BLaER1 (cell line): Measurements from ENCODE around the gene AFAP1.

Source experiments
- H3K27ac ChIP-seq: shearing (Covaris generic); formaldehyde crosslinking; 2 replicates; pipeline ENCODE4 v1.8.1; 2022
- H3K27me3 ChIP-seq: shearing (Covaris generic); formaldehyde crosslinking; 2 replicates; pipeline ENCODE4 v1.8.1; 2022
- H3K36me3 ChIP-seq: shearing (Covaris generic); formaldehyde crosslinking; 2 replicates; pipeline ENCODE4 v1.8.1; 2022
- H3K4me1 ChIP-seq: shearing (Covaris generic); formaldehyde crosslinking; 2 replicates; pipeline ENCODE4 v1.8.1; 2022
- H3K4me2 ChIP-seq: shearing (Covaris generic); formaldehyde crosslinking; 2 replicates; pipeline ENCODE4 v1.8.1; 2022
- H3K4me3 ChIP-seq: shearing (Covaris generic); formaldehyde crosslinking; 2 replicates; pipeline ENCODE4 v1.8.1; 2022
- H3K9ac ChIP-seq: shearing (Covaris generic); formaldehyde crosslinking; 2 replicates; pipeline ENCODE4 v1.8.1; 2022
- H3K9me3 ChIP-seq: shearing (Covaris generic); formaldehyde crosslinking; 2 replicates; pipeline ENCODE4 v1.8.1; 2022
- H4K20me1 ChIP-seq: shearing (Covaris generic); formaldehyde crosslinking; 2 replicates; pipeline ENCODE4 v1.8.1; 2022
- Cebpa-rat ChIP-seq: shearing (Covaris generic); IDR thresholded peaks from 2 replicates; pipeline ENCODE4 v1.8.1; 2022

AFAP1 gene

GRCh38 chr4:7939377-7940108, at the start of gene AFAP1:
Gene AFAP1, minus strand, starts transcription at chr4:7939861. Its CDS starts 67,783 bp downstream, at chr4:7872078.
- Histone ChIP-seq H4K20me1 (peaks cover 43% of the 10 kb centered on the region), H3K4me3 (peak within 1 kb of the TSS; percentile 86), H3K4me1 (peaks cover 22% of the 10 kb centered on the region), H3K27me3 (peaks cover 24% of the 10 kb centered on the region), H3K9me3 (no peaks in the 10 kb centered on the region), H3K27ac (peak within 1 kb of the TSS; percentile 85), H3K9ac (peak within 1 kb of the TSS; percentile 92), H3K4me2 (peak within 1 kb of the TSS; percentile 99), H3K36me3 (no peaks in the 10 kb centered on the region)
- no peak for TF ChIP-seq Cebpa-rat

DNA sequence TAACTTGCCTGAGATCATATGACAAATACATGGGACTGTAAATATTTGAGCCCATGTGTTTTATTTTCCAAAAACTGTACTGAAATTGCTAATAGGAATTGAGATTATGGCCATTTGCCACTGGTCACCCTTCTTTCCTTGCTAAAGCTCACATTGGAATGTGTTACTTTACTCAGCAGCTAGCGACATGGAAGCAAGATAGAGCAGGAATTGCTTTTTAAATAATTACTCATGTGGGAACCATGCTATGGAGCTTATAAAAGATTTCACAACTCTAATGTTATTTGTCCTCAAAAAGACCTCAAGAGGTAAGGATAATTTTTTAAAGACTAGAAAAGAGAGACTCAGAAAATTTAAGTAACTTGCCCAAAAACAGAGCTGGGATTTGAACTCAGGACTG, 48.8 kb upstream of the AFAP1 start:
- Histone ChIP-seq H4K20me1 (no peaks in the 10 kb centered on the region), H3K27ac (no peak overlapping the region), H3K4me2 (no peak overlapping the region), H3K36me3 (no peaks in the 10 kb centered on the region), H3K4me1 (peaks cover 37% of the 10 kb centered on the region), H3K27me3 (no peaks in the 10 kb centered on the region), H3K9ac (no peak overlapping the region), H3K4me3 (no peak overlapping the region), H3K9me3 (no peaks in the 10 kb centered on the region)
- no peak for TF ChIP-seq Cebpa-rat

DNA sequence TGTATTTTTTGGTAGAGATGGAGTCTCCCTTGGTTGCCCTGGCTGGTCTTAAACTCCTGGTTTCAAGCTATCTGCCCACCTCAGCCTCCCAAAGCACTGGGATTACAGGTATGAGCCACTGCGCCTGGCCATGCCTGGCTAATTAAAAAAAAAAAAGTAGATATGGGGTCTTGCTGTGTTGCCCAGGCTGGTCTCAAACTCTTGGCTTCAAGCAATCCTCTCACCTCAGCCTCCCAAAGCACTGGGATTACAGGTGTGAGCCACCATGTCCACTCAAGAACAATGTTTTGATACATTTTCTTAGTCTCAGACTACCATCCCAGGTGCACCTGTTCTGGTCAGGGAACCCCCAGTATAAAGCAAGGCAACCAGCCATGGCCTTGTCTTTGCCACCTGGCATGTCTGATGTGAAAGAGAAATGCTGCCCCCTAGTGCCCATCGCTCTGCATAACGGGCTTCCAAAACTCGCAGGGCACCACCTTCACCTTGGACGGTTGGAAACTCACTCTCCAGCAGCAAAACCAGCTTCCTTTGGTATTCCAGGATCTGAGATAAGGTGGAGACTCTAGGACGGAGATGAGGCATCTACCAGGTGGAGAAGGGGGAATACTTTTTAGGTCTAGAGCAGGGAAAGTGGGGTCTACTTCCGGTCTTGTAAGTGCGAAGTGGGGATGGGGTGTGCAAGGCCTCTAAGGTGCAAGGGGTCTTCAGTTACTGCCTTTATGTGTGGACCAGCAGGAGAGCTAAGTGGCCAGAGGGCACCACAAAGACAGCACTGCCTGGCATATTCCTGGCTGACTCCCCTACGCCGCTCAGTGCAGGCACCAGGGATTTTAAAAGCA, 47.7 kb upstream of the AFAP1 start:
- no peaks in the 10 kb centered on the region for H4K20me1 ChIP-seq
- H3K4me1 ChIP-seq: peaks cover 26% of the 10 kb centered on the region
- no peak for TF ChIP-seq Cebpa-rat
- H3K4me3 ChIP-seq: no peak overlapping the region
- H3K27ac ChIP-seq: no peak overlapping the region
- H3K36me3 ChIP-seq: no peaks in the 10 kb centered on the region
- peak overlapping the region; percentile 88; the same call in 1 of the 2 replicates for H3K4me2 ChIP-seq
- no peak overlapping the region for H3K9ac ChIP-seq
- H3K27me3 ChIP-seq: no peaks in the 10 kb centered on the region
- H3K9me3 ChIP-seq: no peaks in the 10 kb centered on the region

DNA sequence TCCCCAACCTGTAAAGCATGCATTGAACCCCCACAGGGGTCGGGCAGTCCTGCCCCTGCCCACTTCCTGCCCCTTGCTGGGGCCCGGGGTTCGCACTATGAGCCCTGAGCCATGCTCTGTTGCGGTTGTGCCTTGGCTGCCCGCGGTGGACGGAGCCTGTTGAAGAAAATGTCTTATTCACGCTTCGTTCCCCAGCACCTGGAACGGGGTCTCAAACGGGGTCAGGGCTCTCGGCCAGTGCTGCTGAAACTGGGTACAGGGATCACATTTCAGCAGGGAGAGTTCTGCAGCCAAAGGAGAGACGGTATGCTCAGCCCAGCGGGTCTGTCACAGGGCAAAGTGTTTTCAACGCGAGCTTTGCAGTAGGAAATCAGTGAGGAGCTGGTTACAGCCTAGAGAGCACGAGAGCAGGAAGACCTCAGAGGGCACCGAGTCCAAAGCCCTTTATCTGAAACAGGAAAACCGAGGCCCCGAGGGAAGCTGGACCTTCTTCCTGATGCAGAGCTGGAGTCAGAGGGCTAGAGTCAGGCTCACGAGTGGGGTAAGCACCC, 46.3 kb upstream of the AFAP1 start:
- Histone ChIP-seq H3K4me2 (peak overlapping the region; percentile 88), H3K4me3 (peak overlapping the region; percentile 36; the same call in 1 of the 2 replicates), H3K27ac (peak overlapping the region; percentile 35; the same call in 1 of the 2 replicates), H3K4me1 (peaks cover 24% of the 10 kb centered on the region), H3K36me3 (no peaks in the 10 kb centered on the region), H3K9me3 (no peaks in the 10 kb centered on the region), H3K9ac (peak overlapping the region; percentile 53; the same call in 1 of the 2 replicates), H4K20me1 (no peaks in the 10 kb centered on the region), H3K27me3 (no peaks in the 10 kb centered on the region)
- no peak for TF ChIP-seq Cebpa-rat

GRCh38 chr4:7985072-7985471, 45.4 kb upstream of the AFAP1 start:
- Histone ChIP-seq H3K9me3 (no peaks in the 10 kb centered on the region), H3K27ac (no peak overlapping the region), H3K27me3 (no peaks in the 10 kb centered on the region), H3K9ac (no peak overlapping the region), H3K36me3 (no peaks in the 10 kb centered on the region), H3K4me2 (peak overlapping the region; percentile 88), H3K4me1 (peaks cover 24% of the 10 kb centered on the region), H3K4me3 (no peak overlapping the region), H4K20me1 (no peaks in the 10 kb centered on the region)
- no peak for TF ChIP-seq Cebpa-rat

GRCh38 chr4:7984286-7984925, 44.7 kb upstream of the AFAP1 start:
- Histone ChIP-seq H3K27me3 (no peaks in the 10 kb centered on the region), H3K36me3 (no peaks in the 10 kb centered on the region), H4K20me1 (no peaks in the 10 kb centered on the region), H3K9me3 (no peaks in the 10 kb centered on the region), H3K9ac (no peak overlapping the region), H3K4me2 (no peak overlapping the region), H3K4me3 (no peak overlapping the region), H3K4me1 (peaks cover 24% of the 10 kb centered on the region), H3K27ac (no peak overlapping the region)
- TF ChIP-seq Cebpa-rat: no peak

- no peak for TF ChIP-seq Cebpa-rat
Measured at GRCh38 chr4:7983296-7983695, 43.6 kb upstream of the AFAP1 start.

DNA sequence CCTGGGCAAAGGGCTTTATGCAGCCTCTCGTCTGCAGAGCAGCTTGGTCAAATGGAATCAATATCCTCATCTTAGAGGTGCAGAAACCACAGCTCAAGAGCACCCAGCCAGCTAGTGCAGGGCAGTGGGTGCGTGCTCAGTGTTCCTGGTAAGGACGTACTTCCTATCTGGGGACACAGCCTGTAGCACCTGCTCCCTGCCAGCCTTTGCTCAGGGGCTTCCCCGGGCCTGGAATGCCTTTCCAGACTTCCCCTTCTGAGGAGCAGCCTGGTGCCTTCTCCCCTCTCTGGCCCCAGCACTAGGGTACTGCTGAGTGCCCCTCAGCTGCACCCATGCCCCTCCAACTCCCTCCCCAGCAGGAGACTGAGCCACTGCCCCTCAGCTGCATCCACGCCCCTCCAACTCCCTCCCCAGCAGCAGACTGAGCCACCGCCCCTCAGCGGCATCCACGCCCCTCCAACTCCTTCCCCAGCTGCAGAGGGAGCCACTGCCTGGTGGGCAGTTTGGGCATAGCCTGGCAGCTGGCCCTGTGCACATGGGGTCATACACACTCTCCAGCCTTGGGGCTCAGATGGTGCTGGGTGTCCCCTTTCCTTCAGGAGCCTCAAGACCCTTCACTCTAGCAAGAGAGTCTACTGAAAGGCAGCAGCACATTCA, 42.2 kb upstream of the AFAP1 start:
- peaks cover 21% of the 10 kb centered on the region for H3K4me1 ChIP-seq
- no peaks in the 10 kb centered on the region for H3K27me3 ChIP-seq
- no peak overlapping the region for H3K9ac ChIP-seq
- H4K20me1 ChIP-seq: no peaks in the 10 kb centered on the region
- H3K9me3 ChIP-seq: no peaks in the 10 kb centered on the region
- H3K4me3 ChIP-seq: no peak overlapping the region
- no peaks in the 10 kb centered on the region for H3K36me3 ChIP-seq
- TF ChIP-seq Cebpa-rat: no peak
- H3K27ac ChIP-seq: no peak overlapping the region
- H3K4me2 ChIP-seq: no peak overlapping the region

More at GRCh38 chr4:7983296-7983695, 43.6 kb upstream of the AFAP1 start:
- Histone ChIP-seq H3K4me2 (no peak overlapping the region), H3K27me3 (no peaks in the 10 kb centered on the region), H4K20me1 (no peaks in the 10 kb centered on the region), H3K27ac (no peak overlapping the region), H3K9me3 (no peaks in the 10 kb centered on the region), H3K9ac (no peak overlapping the region), H3K4me3 (no peak overlapping the region), H3K4me1 (peaks cover 24% of the 10 kb centered on the region), H3K36me3 (no peaks in the 10 kb centered on the region)

DNA sequence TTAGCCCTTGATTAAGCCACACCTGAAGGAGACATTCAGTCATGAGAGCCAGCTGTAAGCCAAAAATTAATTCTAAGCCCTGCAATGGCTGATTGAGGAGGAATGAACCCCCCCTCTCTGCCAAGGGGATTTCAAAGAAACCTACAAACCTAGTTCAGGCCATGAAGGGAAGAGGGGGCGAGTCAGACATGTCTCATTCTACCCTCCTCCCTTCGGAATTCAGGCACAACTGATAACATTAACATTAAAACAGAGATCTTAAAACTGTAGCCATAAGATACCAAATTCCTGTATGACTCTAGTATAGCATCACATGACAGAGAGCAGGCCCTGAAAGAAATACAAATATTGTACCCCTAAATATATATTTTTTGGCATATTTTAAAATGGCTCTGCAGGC, 40.4 kb upstream of the AFAP1 start:
- peaks cover 2% of the 10 kb centered on the region for H3K4me1 ChIP-seq
- no peak overlapping the region for H3K9ac ChIP-seq
- no peaks in the 10 kb centered on the region for H3K9me3 ChIP-seq
- TF ChIP-seq Cebpa-rat: no peak
- no peaks in the 10 kb centered on the region for H3K27me3 ChIP-seq
- H3K27ac ChIP-seq: no peak overlapping the region
- no peak overlapping the region for H3K4me3 ChIP-seq
- H3K36me3 ChIP-seq: no peaks in the 10 kb centered on the region
- no peak overlapping the region for H3K4me2 ChIP-seq
- no peaks in the 10 kb centered on the region for H4K20me1 ChIP-seq
